HCT116 (cell line): ENCODE data around the gene TRAF3IP1. TPM values are rescaled to one million over a fixed set of nuclear protein-coding genes. Genes with fewer than 3 reads are reported as not detected.

Experiments used
- ATAC-seq: fragments of 200-7000 bp; cut with Tn5 transposase; 2 replicates; pipeline ENCODE4 v1.9.1; 2020; ENCODE audit warnings: mild to moderate bottlenecking, moderate library complexity
- BruUV-seq: library from RNA; stranded (reverse); fragments of 400-500 nt; replicated peaks from 2 replicates; lab custom pipeline; 2021; lab: Mats Ljungman, UMichigan
- CTCF ChIA-PET: fragments of 300-600 bp; sonication (Branson Sonifier 250); formaldehyde crosslinking; loops from one replicate; lab custom pipeline; 2021; ENCODE audit warnings: antibody characterized with exemption; lab: Charles Lee
- POLR2A ChIA-PET: fragments of 300-600, 350-600 bp; sonication (Branson Sonifier 250); formaldehyde crosslinking; loops from one replicate; lab custom pipeline; 2021; ENCODE audit warnings: antibody characterized with exemption; lab: Charles Lee
- RAD21 ChIA-PET, 2 experiments: fragments of 300-600 bp; sonication (Branson Sonifier 250); formaldehyde crosslinking; loops; one replicate each; lab custom pipeline; 2023; ENCODE audit warnings: low total read pairs in 2 of 2; ENCODE audit not compliant: uncharacterized antibody in 2 of 2, unreplicated experiment in 2 of 2, low non-redundant PET in 1 of 2; lab: Charles Lee
- DNase-seq: peaks from one replicate; pipeline ENCODE4 v3.0.0-alpha.2; 2010; ENCODE audit warnings: low read depth, low spot score
- H2AFZ ChIP-seq: fragments of 200-600 bp; shearing (Covaris generic), sonication (generic); 2 replicates; pipeline ENCODE4 v1.6.1; 2017; ENCODE audit warnings: low read depth, mixed run types, mixed read lengths, antibody characterized with exemption, low read length; ENCODE audit not compliant: poor library complexity, severe bottlenecking
- H3K27ac ChIP-seq: 2 replicates; pipeline ENCODE4 v1.5.1; 2012; ENCODE audit warnings: low read depth, low read length
- H3K27me3 ChIP-seq: fragments of 200-600 bp; sonication (generic); 2 replicates; pipeline ENCODE4 v1.6.1; 2016; ENCODE audit warnings: mixed run types, low read length, mixed read lengths; ENCODE audit not compliant: insufficient read depth
- H3K36me3 ChIP-seq, 2 experiments: fragments of 200-500 bp in 1 of 2; fragments of 200-600 bp in 1 of 2; sonication (Bioruptor generic) in 1 of 2; sonication (generic) in 1 of 2; 2 replicates each; pipeline versions ENCODE4 v1.5.1 to v1.6.1; 2014 to 2016; ENCODE audit warnings: low read length in 2 of 2, inconsistent platforms in 1 of 2, mixed read lengths in 1 of 2, mixed run types in 1 of 2; ENCODE audit not compliant: insufficient read depth in 2 of 2, control insufficient read depth in 1 of 2
- H3K4me1 ChIP-seq, 2 experiments: fragments of 200-600 bp in 1 of 2; sonication (generic) in 1 of 2; 2 replicates each; pipeline versions ENCODE4 v1.5.1 to v1.6.1; 2012 to 2017; ENCODE audit warnings: low read length in 2 of 2, inconsistent platforms in 1 of 2, mild to moderate bottlenecking in 1 of 2, mixed read lengths in 1 of 2, mixed run types in 1 of 2, moderate library complexity in 1 of 2; ENCODE audit not compliant: insufficient read depth in 2 of 2, control insufficient read depth in 1 of 2
- H3K4me2 ChIP-seq: fragments of 200-600 bp; sonication (generic); 2 replicates; pipeline ENCODE4 v1.6.1; 2017; ENCODE audit warnings: mixed run types, low read length, mixed read lengths
- H3K4me3 ChIP-seq, 2 experiments: fragments of 200-600 bp in 1 of 2; sonication (generic) in 1 of 2; replicated peaks in 1 of 2; 2 replicates each; pipeline ENCODE4 v1.5.1; 2011 to 2016; ENCODE audit warnings: low read length in 2 of 2, control low read depth in 1 of 2, low read depth in 1 of 2, mild to moderate bottlenecking in 1 of 2, mixed read lengths in 1 of 2, mixed run types in 1 of 2
- H3K79me2 ChIP-seq: fragments of 200-600 bp; sonication (generic); 2 replicates; pipeline ENCODE4 v1.6.1; 2017; ENCODE audit warnings: mild to moderate bottlenecking, mixed run types, low read length, moderate library complexity, mixed read lengths; ENCODE audit not compliant: insufficient read depth
- H3K9ac ChIP-seq: fragments of 200-600 bp; sonication (generic); 2 replicates; pipeline ENCODE4 v1.6.1; 2016; ENCODE audit warnings: low read length, mixed read lengths
- H3K9me2 ChIP-seq: fragments of 200-600 bp; sonication (generic), shearing (Covaris generic); 2 replicates; pipeline ENCODE4 v1.6.1; 2017; ENCODE audit warnings: mixed run types, mild to moderate bottlenecking, moderate library complexity; ENCODE audit not compliant: insufficient read depth
- H3K9me3 ChIP-seq, 2 experiments: fragments of 200-500 bp in 1 of 2; fragments of 200-600 bp in 1 of 2; sonication (Bioruptor generic) in 1 of 2; sonication (generic) in 1 of 2; 2 replicates each; pipeline ENCODE4 v1.6.1; 2014 to 2017; ENCODE audit warnings: low read length in 2 of 2, mixed read lengths in 2 of 2, inconsistent platforms in 1 of 2, low read depth in 1 of 2, mild to moderate bottlenecking in 1 of 2, mixed run types in 1 of 2, moderate library complexity in 1 of 2; ENCODE audit not compliant: control insufficient read depth in 1 of 2, insufficient read depth in 1 of 2
- H4K20me1 ChIP-seq: fragments of 200-600 bp; sonication (generic), shearing (Covaris generic); 2 replicates; pipeline ENCODE4 v1.6.1; 2017; ENCODE audit warnings: mixed run types, mild to moderate bottlenecking, moderate library complexity; ENCODE audit not compliant: insufficient read depth
- CBX3 ChIP-seq: IDR thresholded peaks from 2 replicates; pipeline ENCODE4 v1.6.1; 2012; ENCODE audit warnings: low read depth
- CEBPB ChIP-seq: IDR thresholded peaks from 2 replicates; pipeline ENCODE4 v1.6.1; 2012; ENCODE audit warnings: low read depth
- EZH2 ChIP-seq: fragments of 200-600 bp; sonication (generic); IDR thresholded peaks from 2 replicates; pipeline ENCODE4 v1.6.1; 2017; ENCODE audit warnings: antibody characterized with exemption, mixed run types
- FOSL1 ChIP-seq: IDR thresholded peaks from 2 replicates; pipeline ENCODE4 v1.6.1; 2012; ENCODE audit warnings: low read depth
- JUND ChIP-seq: IDR thresholded peaks from 2 replicates; pipeline ENCODE4 v1.6.1; 2012
- POLR2A ChIP-seq: IDR thresholded peaks from 2 replicates; pipeline ENCODE4 v1.7.0; 2011; ENCODE audit warnings: borderline replicate concordance; ENCODE audit not compliant: insufficient read depth, insufficient read length; ENCODE audit errors: extremely low read depth
- POLR2AphosphoS5 ChIP-seq: IDR thresholded peaks from 2 replicates; pipeline ENCODE4 v1.6.1; 2011; ENCODE audit warnings: mild to moderate bottlenecking, low read depth, low read length, moderate library complexity
- RAD21 ChIP-seq: IDR thresholded peaks from 2 replicates; pipeline ENCODE4 v1.6.1; 2012; ENCODE audit warnings: low read depth, mild to moderate bottlenecking
- SIN3A ChIP-seq: IDR thresholded peaks from 2 replicates; pipeline ENCODE4 v1.6.1; 2012; ENCODE audit warnings: low read depth
- SP1 ChIP-seq: IDR thresholded peaks from 2 replicates; pipeline ENCODE4 v1.6.1; 2012; ENCODE audit warnings: low read depth
- TCF7L2 ChIP-seq: IDR thresholded peaks from 2 replicates; pipeline ENCODE4 v1.7.0; 2011; ENCODE audit warnings: borderline replicate concordance, inconsistent platforms; ENCODE audit not compliant: insufficient read depth, insufficient read length; ENCODE audit errors: extremely low read depth
- YY1 ChIP-seq: IDR thresholded peaks from 2 replicates; pipeline ENCODE4 v1.6.1; 2011; ENCODE audit warnings: low read length, low read depth, moderate library complexity, mild to moderate bottlenecking; ENCODE audit not compliant: insufficient replicate concordance; ENCODE audit errors: extremely low read depth
- ZBTB33 ChIP-seq: IDR thresholded peaks from 2 replicates; pipeline ENCODE4 v1.6.1; 2011; ENCODE audit warnings: mild to moderate bottlenecking, low read length, moderate library complexity; ENCODE audit not compliant: insufficient replicate concordance; ENCODE audit errors: extremely low read depth
- ZFX ChIP-seq: fragments of 450-650 bp; IDR thresholded peaks from 2 replicates; pipeline ENCODE4 v1.6.1; 2017
- intact Hi-C: fragments of 100-400 bp; cut with micrococcal nuclease; formaldehyde crosslinking; loops from 2 replicates; pipeline ENCODE4 v1.10.0; 2022
- total RNA-seq: library from RNA; stranded (reverse); gene quantifications from one replicate; pipeline ENCODE4 v1.2.1, GENCODE V29; 2021; ENCODE audit not compliant: unreplicated experiment

TRAF3IP1 gene
- total RNA-seq, 1 experiment from 2014 or later, result 19.4 TPM

GRCh38 chr2:238424313-238424700 lies 104.0 kb downstream of the TRAF3IP1 start:
- intact Hi-C loops, result no loop called here
- POLR2A ChIA-PET, result no interaction called here
- no peaks in the 10 kb centered on the region for H3K9me3 ChIP-seq

More at GRCh38 chr2:238424313-238424700, 104.0 kb downstream of the TRAF3IP1 start:
- H4K20me1 ChIP-seq, result no peaks in the 10 kb centered on the region
- H3K79me2 ChIP-seq, result peaks cover 24% of the 10 kb centered on the region
- TF ChIP-seq JUND (no peak), TCF7L2 (no peak), SIN3A (no peak), ZFX (no peak), CBX3 (no peak), EZH2 (no peak), YY1 (no peak), ZBTB33 (no peak), POLR2A (no peak), CEBPB (no peak), SP1 (no peak), POLR2AphosphoS5 (no peak), FOSL1 (no peak), RAD21 (no peak)
- peaks cover 17 to 20% of the 10 kb centered on the region in 2 experiments for H3K4me1 ChIP-seq
- no peak for DNase-seq
- H3K4me3 ChIP-seq, result no peak overlapping the region
- CTCF ChIA-PET, result no interaction called here
- H3K27me3 ChIP-seq, result no peaks in the 10 kb centered on the region
- no TSS peak for BruUV-seq
- RAD21 ChIA-PET, result no interaction called here
- no peak overlapping the region for H3K9ac ChIP-seq
- no peaks in the 10 kb centered on the region for H3K36me3 ChIP-seq
- no peak overlapping the region for H3K27ac ChIP-seq
- H3K9me2 ChIP-seq, result no peaks in the 10 kb centered on the region
- no peak for ATAC-seq
- no peak overlapping the region for H3K4me2 ChIP-seq
- no peak overlapping the region for H2AFZ ChIP-seq
